Middle frontal gyrus (tissue), 1 donor: ENCODE results near the gene ANKRD63.

Experiments
- DNase-seq: peaks from one replicate; pipeline ENCODE4 v3.0.0-alpha.2; 2015; ENCODE audit warnings: low spot score; ENCODE audit errors: extremely low spot score

The ANKRD63 gene

GRCh38 chr15:40295877-40296560 lies 13.2 kb upstream of the ANKRD63 start:
- no peak for DNase-seq

GRCh38 chr15:40295297-40295696 lies 12.4 kb upstream of the ANKRD63 start:
- DNase-seq = no peak

GRCh38 chr15:40293905-40294895 lies 11.3 kb upstream of the ANKRD63 start:
- no peak for DNase-seq

GRCh38 chr15:40293006-40293405 lies 10.1 kb upstream of the ANKRD63 start:
- DNase-seq = no peak

- DNase-seq = no peak
These were observed 9.4 kb upstream of the ANKRD63 start for GRCh38 chr15:40292246-40292645.

GRCh38 chr15:40290918-40291574 lies 8.2 kb upstream of the ANKRD63 start:
- DNase-seq = no peak

- DNase-seq = no peak
These were observed 7.7 kb upstream of the ANKRD63 start for GRCh38 chr15:40290545-40290917.

GRCh38 chr15:40289140-40289775 lies 6.4 kb upstream of the ANKRD63 start:
- DNase-seq = no peak

GRCh38 chr15:40287968-40288367 lies 5.1 kb upstream of the ANKRD63 start:
- DNase-seq = no peak

- no peak for DNase-seq
These were observed 4.6 kb upstream of the ANKRD63 start for GRCh38 chr15:40287505-40287904.

- DNase-seq = no peak
These were observed 3.9 kb upstream of the ANKRD63 start for GRCh38 chr15:40286794-40287193.

- DNase-seq = no peak
These were observed 3.2 kb upstream of the ANKRD63 start for GRCh38 chr15:40286061-40286532.

- no peak for DNase-seq
These were observed 2.7 kb upstream of the ANKRD63 start for GRCh38 chr15:40285554-40286011.

GRCh38 chr15:40285151-40285550 lies 2.3 kb upstream of the ANKRD63 start:
- no peak for DNase-seq

- DNase-seq = no peak
These were observed 894 bp upstream of the ANKRD63 start for GRCh38 chr15:40283615-40284300.

- no peak for DNase-seq
These were observed 556 bp downstream of the ANKRD63 start for GRCh38 chr15:40282147-40282868.

- DNase-seq = no peak
These were observed 1.1 kb downstream of the ANKRD63 start for GRCh38 chr15:40281801-40282146.

GRCh38 chr15:40281057-40281800 lies 1.6 kb downstream of the ANKRD63 start:
- no peak for DNase-seq

GRCh38 chr15:40280260-40281056 lies 2.4 kb downstream of the ANKRD63 start:
- no peak for DNase-seq
